Vagina (tissue), 2 donors: ENCODE results near the gene CFAP161. TPM values are rescaled to one million over a fixed set of nuclear protein-coding genes. Genes with fewer than 3 reads are reported as not detected.

Experiments used
- DNase-seq, 2 donors: peaks; one replicate each; pipeline ENCODE4 v3.0.0-alpha.2; 2017; ENCODE audit errors: extremely low spot score in 2 of 2
- H3K27ac ChIP-seq: fragments of 200-600 bp; sonication (generic); one replicate; pipeline ENCODE4 v1.5.1; 2019
- H3K27me3 ChIP-seq: fragments of 200-600 bp; sonication (generic); one replicate; pipeline ENCODE4 v1.5.1; 2019
- H3K36me3 ChIP-seq, 2 donors: fragments of 200-600 bp; sonication (generic); one replicate each; pipeline ENCODE4 v1.5.1; 2017 to 2019
- H3K4me1 ChIP-seq: fragments of 200-600 bp; sonication (generic); one replicate; pipeline ENCODE4 v1.5.1; 2019
- H3K4me3 ChIP-seq, 2 donors: fragments of 200-600 bp; sonication (generic); 1 replicate in 1 of 2; 2 replicates in 1 of 2; pipeline ENCODE4 v1.5.1; 2016 to 2019
- H3K9me3 ChIP-seq: fragments of 200-600 bp; sonication (generic); one replicate; pipeline ENCODE4 v1.5.1; 2019
- CTCF ChIP-seq, 3 experiments: fragments of 450-650 bp in 2 of 3; fragments of 200-600 bp in 1 of 3; sonication (generic) in 1 of 3; IDR thresholded peaks; one replicate each; pipeline ENCODE4 v1.5.1; 2017 to 2019; ENCODE audit warnings: antibody characterized with exemption in 3 of 3, mild to moderate bottlenecking in 2 of 3, moderate library complexity in 2 of 3
- POLR2A ChIP-seq, 2 donors: fragments of 450-650 bp; IDR thresholded peaks; one replicate each; pipeline ENCODE4 v1.6.1; 2017; ENCODE audit warnings: antibody characterized with exemption in 2 of 2, mild to moderate bottlenecking in 2 of 2, moderate library complexity in 2 of 2
- POLR2AphosphoS5 ChIP-seq, 2 donors: sonication (generic); formaldehyde crosslinking; IDR thresholded peaks; one replicate each; pipeline ENCODE4 v1.9.0; 2017; ENCODE audit warnings: antibody characterized with exemption in 2 of 2, mild to moderate bottlenecking in 2 of 2, low read depth in 1 of 2; ENCODE audit not compliant: insufficient read depth in 1 of 2
- intact Hi-C: fragments of 100-400 bp; cut with DNase I; formaldehyde crosslinking; loops from one replicate; pipeline ENCODE4 v1.15.1; 2023
- total RNA-seq: library from RNA; depleted of rRNA; stranded (reverse); fragments of >200 nt; gene quantifications from one replicate; pipeline ENCODE4 v1.2.3, GENCODE V29; 2016

CFAP161 gene
- total RNA-seq, 1 donor from 2014 or later: 8.6 TPM

- H3K27me3 ChIP-seq: no peaks in the 10 kb centered on the region
- H3K36me3 ChIP-seq: no peaks in the 10 kb centered on the region
- no peak overlapping the region for H3K4me3 ChIP-seq
- H3K4me1 ChIP-seq: no peaks in the 10 kb centered on the region
- no peak for DNase-seq
- TF ChIP-seq POLR2A (IDR thresholded peaks at IDR 0.05): no peak
- TF ChIP-seq CTCF (IDR thresholded peaks at IDR 0.05): no peak
- no peak for TF ChIP-seq POLR2AphosphoS5 (IDR thresholded peaks at IDR 0.05; ENCODE audit: insufficient read depth in 1 of 2, low read depth in 1 of 2)
- H3K27ac ChIP-seq: no peak overlapping the region
- intact Hi-C loops: loop anchor here (2.0 kb wide), 1 partner anchor 111 kb away; no protein-coding TSS in a partner anchor
- H3K9me3 ChIP-seq: no peaks in the 10 kb centered on the region
Observed at GRCh38 chr15:81151389-81151788, 17.3 kb downstream of the CFAP161 start.

- no peak for TF ChIP-seq POLR2AphosphoS5 (IDR thresholded peaks at IDR 0.05; ENCODE audit: insufficient read depth in 1 of 2, low read depth in 1 of 2)
- TF ChIP-seq POLR2A (IDR thresholded peaks at IDR 0.05): no peak
- no peak for TF ChIP-seq CTCF (IDR thresholded peaks at IDR 0.05)
- H3K27ac ChIP-seq: no peak overlapping the region
- H3K4me1 ChIP-seq: peaks cover 7% of the 10 kb centered on the region
- intact Hi-C loops: no loop called here
- H3K27me3 ChIP-seq: no peaks in the 10 kb centered on the region
- no peaks in the 10 kb centered on the region for H3K36me3 ChIP-seq
- no peak for DNase-seq
- H3K9me3 ChIP-seq: no peaks in the 10 kb centered on the region
- no peak overlapping the region for H3K4me3 ChIP-seq
Observed at GRCh38 chr15:81152339-81152738, 18.3 kb downstream of the CFAP161 start.

GRCh38 chr15:81152799-81153198 lies 18.7 kb downstream of the CFAP161 start:
- intact Hi-C loops: no loop called here
- Histone ChIP-seq H3K27me3 (no peaks in the 10 kb centered on the region), H3K36me3 (no peaks in the 10 kb centered on the region), H3K4me1 (peaks cover 8% of the 10 kb centered on the region), H3K4me3 (no peak overlapping the region), H3K27ac (no peak overlapping the region), H3K9me3 (no peaks in the 10 kb centered on the region)
- DNase-seq: no peak
- TF ChIP-seq CTCF (IDR thresholded peaks at IDR 0.05) (no peak), POLR2A (IDR thresholded peaks at IDR 0.05) (no peak), POLR2AphosphoS5 (IDR thresholded peaks at IDR 0.05; ENCODE audit: insufficient read depth in 1 of 2, low read depth in 1 of 2) (no peak)

GRCh38 chr15:81155375-81156218 lies 21.5 kb downstream of the CFAP161 start:
- Histone ChIP-seq H3K27ac (no peak overlapping the region), H3K27me3 (no peaks in the 10 kb centered on the region), H3K9me3 (no peaks in the 10 kb centered on the region), H3K4me3 (no peak overlapping the region), H3K4me1 (peaks cover 17% of the 10 kb centered on the region), H3K36me3 (no peaks in the 10 kb centered on the region)
- TF ChIP-seq POLR2AphosphoS5 (IDR thresholded peaks at IDR 0.05; ENCODE audit: insufficient read depth in 1 of 2, low read depth in 1 of 2) (peak in 1 of 2 donors; percentile 32), POLR2A (IDR thresholded peaks at IDR 0.05) (no peak), CTCF (IDR thresholded peaks at IDR 0.05) (peak; percentile 12 to 69 (median 23))
- DNase-seq: no peak
- intact Hi-C loops: no loop called here

- intact Hi-C loops: no loop called here
- TF ChIP-seq POLR2A (IDR thresholded peaks at IDR 0.05): no peak
- TF ChIP-seq POLR2AphosphoS5 (IDR thresholded peaks at IDR 0.05; ENCODE audit: insufficient read depth in 1 of 2, low read depth in 1 of 2): no peak
- TF ChIP-seq CTCF (IDR thresholded peaks at IDR 0.05): no peak
- DNase-seq: no peak
- Histone ChIP-seq H3K27me3 (no peaks in the 10 kb centered on the region), H3K27ac (no peak overlapping the region), H3K36me3 (no peaks in the 10 kb centered on the region), H3K4me1 (peaks cover 24% of the 10 kb centered on the region), H3K9me3 (no peaks in the 10 kb centered on the region), H3K4me3 (no peak overlapping the region)
Observed at GRCh38 chr15:81156324-81156723, 22.3 kb downstream of the CFAP161 start.
